Measurements from ENCODE around the gene LRRC66. TPM values are rescaled to one million over a fixed set of nuclear protein-coding genes. Genes with fewer than 3 reads are reported as not detected.

Gene LRRC66
- total RNA-seq, 1 experiment from 2014 or later = 0.24 TPM

DNA sequence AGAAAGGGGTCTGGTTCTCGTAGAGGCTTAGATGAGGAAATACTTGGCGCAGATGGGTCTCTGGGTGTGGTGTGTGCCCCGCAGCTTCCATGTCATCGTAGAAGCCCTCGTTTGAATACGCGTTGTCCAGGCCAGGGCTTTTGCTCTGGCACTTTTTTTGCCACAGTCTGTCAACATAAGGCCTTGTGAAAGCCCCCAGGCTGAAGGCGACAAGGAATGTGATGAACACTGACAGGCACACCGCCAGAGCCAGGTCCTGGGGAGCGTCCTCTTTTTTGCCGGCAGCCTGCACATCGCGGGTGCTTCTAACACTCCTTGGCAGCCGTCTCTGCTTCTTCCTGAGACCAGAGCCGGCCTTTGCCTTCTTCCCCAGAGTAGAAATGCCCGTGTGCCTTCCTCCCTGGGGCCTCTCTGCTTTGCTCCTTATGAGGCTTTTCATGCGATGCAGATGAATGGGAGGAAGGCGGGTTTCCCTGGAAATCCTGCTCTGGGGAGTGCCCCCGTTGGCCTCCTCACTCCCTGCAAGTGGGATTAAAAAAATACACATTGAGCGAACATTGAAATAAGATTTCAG, 24.4 kb downstream of the LRRC66 start:
- H3F3A ChIP-seq (ENCODE audit: insufficient read depth, low read depth) = no peaks in the 10 kb centered on the region
- no peaks in the 10 kb centered on the region for H3K9me2 ChIP-seq (ENCODE audit: insufficient read depth)
- no peak overlapping the region for H3K4me3 ChIP-seq
- H3K27ac ChIP-seq = no peak overlapping the region
- ChIA-PET CTCF (no interaction called here), POLR2A (ENCODE audit: unreplicated experiment) (no interaction called here)
- intact Hi-C loops (cut with micrococcal nuclease; ENCODE audit: unreplicated experiment) = no loop called here
- H2AFZ ChIP-seq = no peak overlapping the region
- no peaks in the 10 kb centered on the region for H3K36me3 ChIP-seq (ENCODE audit: low read depth)
- TF ChIP-seq EZH2 (IDR thresholded peaks at IDR 0.05; ENCODE audit: low read depth) = no peak
- TF ChIP-seq, protein P1, sequence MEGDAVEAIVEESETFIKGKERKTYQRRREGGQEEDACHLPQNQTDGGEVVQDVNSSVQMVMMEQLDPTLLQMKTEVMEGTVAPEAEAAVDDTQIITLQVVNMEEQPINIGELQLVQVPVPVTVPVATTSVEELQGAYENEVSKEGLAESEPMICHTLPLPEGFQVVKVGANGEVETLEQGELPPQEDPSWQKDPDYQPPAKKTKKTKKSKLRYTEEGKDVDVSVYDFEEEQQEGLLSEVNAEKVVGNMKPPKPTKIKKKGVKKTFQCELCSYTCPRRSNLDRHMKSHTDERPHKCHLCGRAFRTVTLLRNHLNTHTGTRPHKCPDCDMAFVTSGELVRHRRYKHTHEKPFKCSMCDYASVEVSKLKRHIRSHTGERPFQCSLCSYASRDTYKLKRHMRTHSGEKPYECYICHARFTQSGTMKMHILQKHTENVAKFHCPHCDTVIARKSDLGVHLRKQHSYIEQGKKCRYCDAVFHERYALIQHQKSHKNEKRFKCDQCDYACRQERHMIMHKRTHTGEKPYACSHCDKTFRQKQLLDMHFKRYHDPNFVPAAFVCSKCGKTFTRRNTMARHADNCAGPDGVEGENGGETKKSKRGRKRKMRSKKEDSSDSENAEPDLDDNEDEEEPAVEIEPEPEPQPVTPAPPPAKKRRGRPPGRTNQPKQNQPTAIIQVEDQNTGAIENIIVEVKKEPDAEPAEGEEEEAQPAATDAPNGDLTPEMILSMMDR (conservative IDR thresholded peaks at IDR 0.05) = no peak
- BruUV-seq (replicated peaks) = no TSS peak
- H3K79me2 ChIP-seq (ENCODE audit: low read depth) = no peaks in the 10 kb centered on the region
- no peaks in the 10 kb centered on the region for H3K9me3 ChIP-seq (ENCODE audit: insufficient read depth, low read depth)
- no peaks in the 10 kb centered on the region for H4K20me1 ChIP-seq (ENCODE audit: insufficient read depth)
- no peak overlapping the region for H3K4me2 ChIP-seq
- no peak for DNase-seq
- H3K4me1 ChIP-seq (replicated peaks; ENCODE audit: insufficient read depth) = no peaks in the 10 kb centered on the region
- H3K27me3 ChIP-seq (ENCODE audit: insufficient read depth, low read depth) = no peaks in the 10 kb centered on the region

DNA sequence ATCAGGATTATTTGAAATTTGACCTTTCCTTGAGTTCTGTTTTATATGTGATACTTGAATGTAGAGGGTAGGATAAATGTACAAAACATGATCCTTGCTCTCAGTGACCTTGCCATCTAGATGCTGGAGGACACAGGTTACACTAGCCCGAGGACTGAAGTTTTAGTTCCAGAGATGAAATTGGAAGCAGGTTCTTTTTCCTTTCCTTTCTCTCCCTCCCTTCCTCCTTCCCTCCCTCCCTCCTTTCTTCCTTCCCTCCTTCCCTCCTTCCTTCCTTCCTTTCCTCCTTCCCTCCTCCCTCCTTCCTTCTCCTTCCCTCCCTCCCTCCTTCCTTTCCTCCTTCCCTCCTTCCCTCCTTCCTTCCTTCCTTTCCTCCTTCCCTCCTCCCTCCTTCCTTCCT, 54.3 kb downstream of the LRRC66 start:
- intact Hi-C loops (cut with micrococcal nuclease; ENCODE audit: unreplicated experiment) = no loop called here
- no peak overlapping the region for H3K4me3 ChIP-seq
- no peak overlapping the region for H3K27ac ChIP-seq
- H3K79me2 ChIP-seq (ENCODE audit: low read depth) = no peaks in the 10 kb centered on the region
- ChIA-PET CTCF (no interaction called here), POLR2A (ENCODE audit: unreplicated experiment) (no interaction called here)
- no peaks in the 10 kb centered on the region for H3K36me3 ChIP-seq (ENCODE audit: low read depth)
- H4K20me1 ChIP-seq (ENCODE audit: insufficient read depth) = no peaks in the 10 kb centered on the region
- H3K4me2 ChIP-seq = no peak overlapping the region
- H3K9me2 ChIP-seq (ENCODE audit: insufficient read depth) = no peaks in the 10 kb centered on the region
- DNase-seq = no peak
- H3K4me1 ChIP-seq (replicated peaks; ENCODE audit: insufficient read depth) = no peaks in the 10 kb centered on the region
- no TSS peak for BruUV-seq (replicated peaks)
- H3F3A ChIP-seq (ENCODE audit: insufficient read depth, low read depth) = no peaks in the 10 kb centered on the region
- H3K27me3 ChIP-seq (ENCODE audit: insufficient read depth, low read depth) = no peaks in the 10 kb centered on the region
- TF ChIP-seq EZH2 (IDR thresholded peaks at IDR 0.05; ENCODE audit: low read depth) = no peak
- TF ChIP-seq, protein P1 (conservative IDR thresholded peaks at IDR 0.05) = no peak
- H3K9me3 ChIP-seq (ENCODE audit: insufficient read depth, low read depth) = no peaks in the 10 kb centered on the region
- no peak overlapping the region for H2AFZ ChIP-seq

DNA sequence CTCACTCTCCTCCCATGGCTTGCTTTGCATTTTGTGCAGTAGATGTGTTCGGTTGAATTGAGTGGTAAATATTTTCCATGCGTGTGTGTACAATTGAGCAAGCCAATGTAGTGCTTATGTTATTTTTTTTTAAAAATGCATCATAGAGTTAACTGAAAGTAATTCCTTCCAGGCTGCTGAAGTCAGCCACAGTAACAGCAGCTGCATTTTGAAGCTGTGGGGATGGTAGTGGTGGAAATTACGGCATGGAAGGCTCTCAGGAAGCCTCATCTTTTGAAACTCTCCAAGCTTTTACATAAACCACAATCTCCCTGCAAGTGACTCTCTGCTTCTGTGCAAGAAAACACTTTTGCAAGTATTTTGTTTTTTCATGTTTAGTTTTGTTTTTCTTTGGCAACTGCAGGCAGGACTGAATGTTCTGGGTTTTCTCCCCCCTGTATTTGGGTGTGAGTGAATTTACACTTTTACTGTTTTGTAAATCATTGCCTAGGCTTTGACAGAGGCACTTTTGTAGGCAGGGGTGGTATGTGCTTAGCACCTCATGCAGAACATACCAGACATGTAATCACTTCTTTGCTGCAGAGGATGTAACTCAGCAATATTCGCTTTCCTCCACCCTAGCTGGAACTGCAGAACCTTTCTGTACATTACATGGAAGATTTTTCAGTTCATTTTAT, 56.2 kb downstream of the LRRC66 start:
- POLR2A ChIA-PET (ENCODE audit: unreplicated experiment) = no interaction called here
- Histone ChIP-seq H3K4me3 (no peak overlapping the region), H3K27ac (no peak overlapping the region), H2AFZ (no peak overlapping the region), H3K4me1 (replicated peaks; ENCODE audit: insufficient read depth) (no peaks in the 10 kb centered on the region), H3F3A (ENCODE audit: insufficient read depth, low read depth) (no peaks in the 10 kb centered on the region), H3K9me2 (ENCODE audit: insufficient read depth) (no peaks in the 10 kb centered on the region), H3K4me2 (no peak overlapping the region), H3K36me3 (ENCODE audit: low read depth) (no peaks in the 10 kb centered on the region), H4K20me1 (ENCODE audit: insufficient read depth) (no peaks in the 10 kb centered on the region), H3K27me3 (ENCODE audit: insufficient read depth, low read depth) (no peaks in the 10 kb centered on the region), H3K9me3 (ENCODE audit: insufficient read depth, low read depth) (no peaks in the 10 kb centered on the region), H3K79me2 (ENCODE audit: low read depth) (no peaks in the 10 kb centered on the region)
- TF ChIP-seq, protein P1 (conservative IDR thresholded peaks at IDR 0.05) = no peak
- TF ChIP-seq EZH2 (IDR thresholded peaks at IDR 0.05; ENCODE audit: low read depth) = no peak
- intact Hi-C loops (cut with micrococcal nuclease; ENCODE audit: unreplicated experiment) = no loop called here
- DNase-seq = no peak
- BruUV-seq (replicated peaks) = no TSS peak
- CTCF ChIA-PET = no interaction called here

Data from PC-9 (cell line).